HEK293T (cell line): ENCODE data around the gene CELSR2.

Experiments used
- CTCF ChIA-PET: fragments of 350-600 bp; formaldehyde crosslinking; extraction: SDS; loops from one replicate; lab custom pipeline; 2021; ENCODE audit warnings: antibody characterized with exemption, inconsistent platforms; lab: Yijun Ruan, JAX
- POLR2A ChIA-PET: fragments of 350-600 bp; formaldehyde crosslinking; extraction: SDS; loops from one replicate; lab custom pipeline; 2020; ENCODE audit warnings: antibody characterized with exemption, inconsistent platforms; lab: Yijun Ruan, JAX
- DNase-seq: peaks from one replicate; pipeline ENCODE4 v3.0.0; 2012; ENCODE audit warnings: mixed read lengths; ENCODE audit errors: extremely low spot score
- ARNT ChIP-seq: fragments of 450-650 bp; IDR thresholded peaks from 2 replicates; pipeline ENCODE4 v1.6.1; 2017; ENCODE audit warnings: mild to moderate bottlenecking
- BHLHE40 ChIP-seq: fragments of 450-650 bp; IDR thresholded peaks from 2 replicates; pipeline ENCODE4 v1.6.1; 2016; ENCODE audit warnings: mild to moderate bottlenecking, moderate library complexity, borderline replicate concordance
- CTBP1 ChIP-seq: fragments of 450-650 bp; IDR thresholded peaks from 2 replicates; pipeline ENCODE4 v1.6.1; 2016; ENCODE audit warnings: borderline replicate concordance
- ELF4 ChIP-seq: fragments of 450-650 bp; IDR thresholded peaks from 2 replicates; pipeline ENCODE4 v1.6.1; 2017; ENCODE audit warnings: antibody characterized with exemption
- FOXA1 ChIP-seq: fragments of 450-650 bp; IDR thresholded peaks from 2 replicates; pipeline ENCODE4 v1.6.1; 2016; ENCODE audit warnings: mild to moderate bottlenecking
- FOXK2 ChIP-seq: fragments of 450-650 bp; IDR thresholded peaks from 2 replicates; pipeline ENCODE4 v1.6.1; 2016; ENCODE audit warnings: mild to moderate bottlenecking
- FOXM1 ChIP-seq: fragments of 450-650 bp; IDR thresholded peaks from 2 replicates; pipeline ENCODE4 v1.6.1; 2017; ENCODE audit warnings: mild to moderate bottlenecking, borderline replicate concordance
- HDGF ChIP-seq: fragments of 450-650 bp; IDR thresholded peaks from 2 replicates; pipeline ENCODE4 v1.6.1; 2017; ENCODE audit warnings: antibody characterized with exemption, borderline replicate concordance
- L3MBTL2 ChIP-seq: fragments of 450-650 bp; conservative IDR thresholded peaks from 2 replicates; pipeline ENCODE4 v1.6.1; 2016; ENCODE audit warnings: mild to moderate bottlenecking
- LEF1 ChIP-seq: fragments of 450-650 bp; IDR thresholded peaks from 2 replicates; pipeline ENCODE4 v1.6.1; 2017; ENCODE audit warnings: mild to moderate bottlenecking, borderline replicate concordance
- NFRKB ChIP-seq: fragments of 450-650 bp; IDR thresholded peaks from 2 replicates; pipeline ENCODE4 v1.6.1; 2016; ENCODE audit warnings: mild to moderate bottlenecking, moderate library complexity
- PKNOX1 ChIP-seq: fragments of 450-650 bp; IDR thresholded peaks from 2 replicates; pipeline ENCODE4 v1.6.1; 2016
- SP1 ChIP-seq: fragments of 450-650 bp; IDR thresholded peaks from 2 replicates; pipeline ENCODE4 v1.6.1; 2017
- SUZ12 ChIP-seq: fragments of 450-650 bp; IDR thresholded peaks from 2 replicates; pipeline ENCODE4 v1.6.1; 2016; ENCODE audit warnings: mild to moderate bottlenecking
- TARDBP ChIP-seq: fragments of 450-650 bp; IDR thresholded peaks from 2 replicates; pipeline ENCODE4 v1.6.1; 2016
- ZNF384 ChIP-seq: fragments of 450-650 bp; IDR thresholded peaks from 2 replicates; pipeline ENCODE4 v1.6.1; 2016

The CELSR2 gene

GRCh38 chr1:109210058-109210457 is 39.3 kb upstream of the CELSR2 start:
- ChIA-PET POLR2A (no interaction called here), CTCF (interaction anchor here (1.8 kb wide), 1 partner anchor 9 kb away, joined by 9 read pairs; no protein-coding TSS in a partner anchor)
- no peak for DNase-seq
- TF ChIP-seq SP1 (no peak), LEF1 (no peak), PKNOX1 (no peak), CTBP1 (no peak), NFRKB (no peak), HDGF (no peak), FOXM1 (no peak), FOXA1 (no peak), ARNT (no peak), ZNF384 (no peak), TARDBP (no peak), SUZ12 (no peak), BHLHE40 (no peak)

- no peak for DNase-seq
- TF ChIP-seq NFRKB (no peak), ELF4 (no peak), FOXK2 (no peak), HDGF (no peak), FOXA1 (no peak), FOXM1 (no peak), PKNOX1 (no peak), TARDBP (no peak), ZNF384 (no peak), CTBP1 (no peak), BHLHE40 (no peak), ARNT (no peak), L3MBTL2 (no peak), SUZ12 (no peak), LEF1 (no peak), SP1 (no peak)
- POLR2A ChIA-PET = interaction anchor here (0.9 to 3.8 kb wide), 22 partner anchors 8 to 285 kb away, joined by 3 to 29 read pairs (median 5); partner anchors contain the start of genes PSRC1 and TMEM167B
- CTCF ChIA-PET = interaction anchor here (0.7 to 2.1 kb wide), 4 partner anchors 12 to 36 kb away, joined by 3 to 8 read pairs (median 4); partner anchors contain the start of gene CELSR2
Observed at GRCh38 chr1:109213345-109213823, 36.0 kb upstream of the CELSR2 start.

- TF ChIP-seq ZNF384 (no peak), NFRKB (no peak), SUZ12 (no peak), ARNT (no peak), CTBP1 (no peak), LEF1 (0 out of 2 replicates have a peak, but pooled peaks have one; percentile 51), TARDBP (peak; percentile 67; the same call in 1 of the 2 replicates), PKNOX1 (no peak), ELF4 (peak; percentile 61; the same call in 1 of the 2 replicates), HDGF (no peak), L3MBTL2 (peak; percentile 59), FOXK2 (no peak), BHLHE40 (no peak), SP1 (no peak), FOXM1 (no peak), FOXA1 (no peak)
- peak; percentile 99 for DNase-seq
- POLR2A ChIA-PET = interaction anchor here (0.6 to 3.8 kb wide), 30 partner anchors 9 to 284 kb away, joined by 3 to 29 read pairs (median 5); partner anchors contain the start of genes CELSR2, PSRC1 and TMEM167B
- CTCF ChIA-PET = interaction anchor here (0.7 to 2.1 kb wide), 3 partner anchors 13 to 36 kb away, joined by 3 to 6 read pairs (median 3); partner anchors contain the start of gene CELSR2
Observed at GRCh38 chr1:109213824-109214693, 35.3 kb upstream of the CELSR2 start, which contains the start of gene SARS1. SARS1 (plus strand) TSS chr1:109213918; CDS start chr1:109213993, 75 bp downstream.

GRCh38 chr1:109214695-109215623 is 34.4 kb upstream of the CELSR2 start:
- DNase-seq = peak; percentile 77
- CTCF ChIA-PET = interaction anchor here (0.6 to 2.1 kb wide), 4 partner anchors 14 to 559 kb away, joined by 3 to 6 read pairs (median 4); no protein-coding TSS in a partner anchor
- POLR2A ChIA-PET = interaction anchor here (0.6 to 3.8 kb wide), 27 partner anchors 9 to 283 kb away, joined by 3 to 29 read pairs (median 5); partner anchors contain the start of genes CELSR2 and PSRC1
- TF ChIP-seq CTBP1 = peak; percentile 59; the same call in 1 of the 2 replicates
- peak; percentile 96 for TF ChIP-seq PKNOX1
- no peak for TF ChIP-seq L3MBTL2
